IMR-90 (cell line): ENCODE measurements around the gene VRK2. TPM values are rescaled to one million over a fixed set of nuclear protein-coding genes. Genes with fewer than 3 reads are reported as not detected.

Source experiments
- ATAC-seq: fragments of 200-7000 bp; cut with Tn5 transposase; 2 replicates; pipeline ENCODE4 v1.9.1; 2020; ENCODE audit warnings: low read depth, mild to moderate bottlenecking, moderate library complexity
- BruUV-seq: library from RNA; stranded (reverse); fragments of 400-500 nt; replicated peaks from 2 replicates; lab custom pipeline; 2021; lab: Mats Ljungman, UMichigan
- CTCF ChIA-PET: fragments of 300-600 bp; formaldehyde crosslinking; extraction: SDS; loops from one replicate; lab custom pipeline; 2021; ENCODE audit warnings: antibody characterized with exemption; lab: Yijun Ruan, JAX
- POLR2A ChIA-PET: fragments of 300-600 bp; sonication (Branson Sonifier 250); formaldehyde crosslinking; loops from one replicate; lab custom pipeline; 2022; ENCODE audit warnings: antibody characterized with exemption; ENCODE audit not compliant: unreplicated experiment; lab: Charles Lee
- DNase-seq: peaks from one replicate; pipeline ENCODE4 v3.0.0; 2013
- H2AFZ ChIP-seq: replicated peaks from 2 replicates; pipeline ENCODE3; 2013; ENCODE audit warnings: low read length, mild to moderate bottlenecking; ENCODE audit not compliant: poor library complexity
- H2AK5ac ChIP-seq: 2 replicates; pipeline ENCODE4 v1.6.1; 2013; ENCODE audit warnings: low read depth, low read length, inconsistent platforms
- H2AK9ac ChIP-seq: replicated peaks from 2 replicates; pipeline ENCODE3; 2013; ENCODE audit warnings: mild to moderate bottlenecking, low read depth, low read length, moderate library complexity; ENCODE audit not compliant: poor library complexity
- H2BK120ac ChIP-seq: 2 replicates; pipeline ENCODE4 v1.6.1; 2013; ENCODE audit warnings: low read depth, low read length, inconsistent platforms
- H2BK15ac ChIP-seq: 3 replicates; pipeline ENCODE4 v1.6.1; 2013; ENCODE audit warnings: low read depth, low read length, inconsistent platforms
- H2BK20ac ChIP-seq: 2 replicates; pipeline ENCODE4 v1.6.1; 2013; ENCODE audit warnings: low read depth, mild to moderate bottlenecking, inconsistent platforms, low read length, moderate library complexity
- H2BK5ac ChIP-seq: 2 replicates; pipeline ENCODE4 v1.6.1; 2013; ENCODE audit warnings: mild to moderate bottlenecking, low read depth, low read length, inconsistent platforms; ENCODE audit not compliant: poor library complexity, severe bottlenecking
- H3K14ac ChIP-seq: replicated peaks from 2 replicates; pipeline ENCODE4 v1.6.1; 2013; ENCODE audit warnings: low read depth, low read length, inconsistent platforms
- H3K18ac ChIP-seq: 2 replicates; pipeline ENCODE4 v1.6.1; 2013; ENCODE audit warnings: low read depth, low read length, control low read depth
- H3K23ac ChIP-seq: 2 replicates; pipeline ENCODE4 v1.6.1; 2013; ENCODE audit warnings: low read depth, low read length, inconsistent platforms
- H3K27ac ChIP-seq: 2 replicates; pipeline ENCODE4 v1.5.1; 2013; ENCODE audit warnings: mild to moderate bottlenecking, control low read depth, low read length; ENCODE audit not compliant: insufficient read depth
- H3K27me3 ChIP-seq: 2 replicates; pipeline ENCODE4 v1.6.1; 2013; ENCODE audit warnings: low read length; ENCODE audit not compliant: control insufficient read depth, insufficient read depth
- H3K36me3 ChIP-seq: 2 replicates; pipeline ENCODE4 v1.6.1; 2013; ENCODE audit warnings: low read length, mixed read lengths; ENCODE audit not compliant: control insufficient read depth, insufficient read depth
- H3K4ac ChIP-seq: 2 replicates; pipeline ENCODE4 v1.6.1; 2013; ENCODE audit warnings: low read depth, low read length, inconsistent platforms
- H3K4me1 ChIP-seq: 2 replicates; pipeline ENCODE4 v1.6.1; 2013; ENCODE audit warnings: low read length, mixed read lengths; ENCODE audit not compliant: control insufficient read depth, insufficient read depth
- H3K4me2 ChIP-seq: 2 replicates; pipeline ENCODE4 v1.6.1; 2013; ENCODE audit warnings: low read depth, mild to moderate bottlenecking, control low read depth, low read length, moderate library complexity
- H3K4me3 ChIP-seq: 2 replicates; pipeline ENCODE4 v1.5.1; 2013; ENCODE audit warnings: low read depth, mild to moderate bottlenecking, control low read depth, low read length, moderate library complexity; ENCODE audit not compliant: insufficient read depth
- H3K56ac ChIP-seq: 2 replicates; pipeline ENCODE4 v1.6.1; 2013; ENCODE audit warnings: low read length, inconsistent platforms; ENCODE audit not compliant: insufficient read depth; ENCODE audit errors: extremely low read depth
- H3K79me1 ChIP-seq, 2 experiments: 2 replicates each; pipeline ENCODE4 v1.6.1; 2013; ENCODE audit warnings: low read length in 2 of 2, inconsistent platforms in 1 of 2, low read depth in 1 of 2
- H3K9ac ChIP-seq: 2 replicates; pipeline ENCODE4 v1.6.1; 2013; ENCODE audit warnings: low read depth, low read length, control low read depth
- H3K9me1 ChIP-seq: 2 replicates; pipeline ENCODE4 v1.6.1; 2013; ENCODE audit warnings: low read length, inconsistent platforms; ENCODE audit not compliant: insufficient read depth
- H3K9me3 ChIP-seq: 2 replicates; pipeline ENCODE4 v1.6.1; 2013; ENCODE audit warnings: low read length; ENCODE audit not compliant: control insufficient read depth, insufficient read depth
- H4K20me1 ChIP-seq: 2 replicates; pipeline ENCODE4 v1.6.1; 2013; ENCODE audit warnings: low read length, inconsistent platforms; ENCODE audit not compliant: insufficient read depth
- H4K5ac ChIP-seq: 2 replicates; pipeline ENCODE4 v1.6.1; 2013; ENCODE audit warnings: mild to moderate bottlenecking, low read depth, low read length, control low read depth
- H4K8ac ChIP-seq, 2 experiments: 2 replicates each; pipeline ENCODE4 v1.6.1; 2013; ENCODE audit warnings: low read depth in 2 of 2, low read length in 2 of 2, control low read depth in 1 of 2, inconsistent platforms in 1 of 2
- H4K91ac ChIP-seq: 2 replicates; pipeline ENCODE4 v1.6.1; 2013; ENCODE audit warnings: low read depth, low read length, inconsistent platforms; ENCODE audit not compliant: insufficient read depth
- BHLHE40 ChIP-seq: fragments of 150-350 bp; IDR thresholded peaks from 2 replicates; pipeline ENCODE4 v1.6.1; 2016; ENCODE audit warnings: mild to moderate bottlenecking, low read depth, low read length
- CHD1 ChIP-seq: IDR thresholded peaks from 2 replicates; pipeline ENCODE4 v1.6.1; 2012; ENCODE audit warnings: low read depth, low read length, improper control_type of control experiment
- ELK1 ChIP-seq: fragments of 150-350 bp; IDR thresholded peaks from 2 replicates; pipeline ENCODE4 v1.6.1; 2016; ENCODE audit warnings: low read depth, mild to moderate bottlenecking, low read length, moderate library complexity, borderline replicate concordance
- FOS ChIP-seq: fragments of 150-350 bp; IDR thresholded peaks from 2 replicates; pipeline ENCODE4 v1.6.1; 2016; ENCODE audit warnings: low read depth, low read length
- MAFK ChIP-seq: IDR thresholded peaks from 2 replicates; pipeline ENCODE4 v1.6.1; 2012; ENCODE audit warnings: low read depth, low read length, improper control_type of control experiment
- MAZ ChIP-seq: IDR thresholded peaks from 2 replicates; pipeline ENCODE4 v1.6.1; 2012; ENCODE audit warnings: low read depth, mild to moderate bottlenecking, low read length, improper control_type of control experiment, moderate library complexity, borderline replicate concordance
- NFE2L2 ChIP-seq: fragments of 150-350 bp; IDR thresholded peaks from 2 replicates; pipeline ENCODE4 v1.6.1; 2016; ENCODE audit warnings: low read depth, mild to moderate bottlenecking, low read length
- POLR2A ChIP-seq: IDR thresholded peaks from 2 replicates; pipeline ENCODE4 v1.6.1; 2012; ENCODE audit warnings: mild to moderate bottlenecking, low read depth, low read length
- RAD21 ChIP-seq: IDR thresholded peaks from 2 replicates; pipeline ENCODE4 v1.6.1; 2012; ENCODE audit warnings: low read length, improper control_type of control experiment
- SMC3 ChIP-seq: fragments of 150-350 bp; IDR thresholded peaks from 2 replicates; pipeline ENCODE4 v1.6.1; 2016; ENCODE audit warnings: low read depth, mild to moderate bottlenecking, antibody characterized with exemption, low read length, moderate library complexity
- USF2 ChIP-seq: fragments of 150-350 bp; IDR thresholded peaks from 2 replicates; pipeline ENCODE4 v1.6.1; 2017; ENCODE audit warnings: mild to moderate bottlenecking, antibody characterized with exemption, low read length, low read depth
- WGBS, 2 experiments: methylation state at CpG; one replicate each; pipeline versions ENCODE4 v1.1.5 to v1.1.7; 2013; ENCODE audit warnings: missing lambda C conversion rate in 2 of 2; ENCODE audit not compliant: insufficient read length in 1 of 2; ENCODE audit errors: extremely low coverage in 2 of 2; 5-methylcytosine and 5-hydroxymethylcytosine counted together
- dilution Hi-C: fragments of 300-500 bp; cut with HindIII; formaldehyde crosslinking; loops from one replicate; pipeline ENCODE4 v1.14.3; 2018; ENCODE audit warnings: low sequenced_read_pairs; ENCODE audit not compliant: unreplicated experiment
- in situ Hi-C: fragments of 300-500 bp; cut with MboI; formaldehyde crosslinking; loops from 3 replicates; pipeline ENCODE4 v1.14.3; 2019; ENCODE audit warnings: low sequenced_read_pairs, inconsistent platforms, mixed read lengths
- intact Hi-C: fragments of 100-400 bp; cut with micrococcal nuclease; formaldehyde crosslinking; loops from 2 replicates; pipeline ENCODE4 v1.10.0; 2022
- polyA plus RNA-seq, 3 experiments: library from polyadenylated mRNA; depleted of rRNA; stranded (reverse); fragments of >200 nt; gene quantifications; 2 replicates each; pipeline ENCODE4 v1.2.3, GENCODE V29; 2012; ENCODE audit warnings: low replicate concordance in 1 of 3
- total RNA-seq: library from RNA; depleted of rRNA; stranded (reverse); fragments of >200 nt; gene quantifications from 2 replicates; pipeline ENCODE4 v1.2.3, GENCODE V29; 2012

VRK2 gene
- total and polyA plus RNA-seq, 2 of the 4 experiments (the other 2 are of a cell fraction): 12.2 to 22.8 TPM

DNA sequence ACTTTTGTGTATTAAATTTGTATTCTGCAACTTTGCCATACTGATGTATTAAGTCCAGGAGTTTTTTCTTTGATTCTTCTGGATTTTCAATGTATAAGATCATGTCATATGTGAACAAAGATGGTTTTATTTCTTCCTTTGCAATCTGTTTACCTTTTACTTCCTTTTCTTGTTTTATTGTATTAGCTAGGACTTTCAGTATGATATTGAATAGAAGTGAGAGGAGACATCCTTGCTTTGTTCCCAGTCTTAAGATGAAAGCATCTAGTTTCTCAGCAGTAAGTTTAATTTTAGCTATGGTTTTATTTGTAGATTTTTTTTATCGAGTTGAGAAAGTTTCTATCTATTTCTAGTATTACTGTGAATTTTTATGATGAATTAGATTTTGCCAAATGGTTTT lies 25.5 kb downstream of the VRK2 start:
- Histone ChIP-seq H3K36me3 (no peaks in the 10 kb centered on the region; the same call in 1 of the 2 replicates), H3K27me3 (no peaks in the 10 kb centered on the region), H3K14ac (no peak overlapping the region), H2BK120ac (no peak overlapping the region), H2AK5ac (no peak overlapping the region), H3K79me1 (peaks cover 8 to 22% of the 10 kb centered on the region in 2 experiments; a peak in 3 of 4 replicates), H3K4me2 (no peak overlapping the region), H4K20me1 (no peaks in the 10 kb centered on the region), H3K27ac (no peak overlapping the region), H4K5ac (no peak overlapping the region), H3K9me3 (no peaks in the 10 kb centered on the region), H2BK5ac (no peak overlapping the region), H3K9me1 (0 out of 2 replicates have a peak, but pooled peaks cover 3% of the 10 kb centered on the region), H2BK15ac (no peak overlapping the region), H4K91ac (no peak overlapping the region), H3K4me3 (no peak overlapping the region), H3K4me1 (no peaks in the 10 kb centered on the region), H3K18ac (no peak overlapping the region), H3K56ac (no peak overlapping the region), H2AK9ac (no peak overlapping the region), H2AFZ (no peak overlapping the region), H3K4ac (no peak overlapping the region), H4K8ac (no peak overlapping the region), H3K23ac (no peak overlapping the region), H3K9ac (no peak overlapping the region), H2BK20ac (no peak overlapping the region)
- ATAC-seq: no peak
- TF ChIP-seq BHLHE40 (no peak), MAZ (no peak), ELK1 (no peak), FOS (no peak), POLR2A (no peak), NFE2L2 (no peak), CHD1 (no peak), RAD21 (no peak), MAFK (no peak), USF2 (no peak), SMC3 (no peak)
- in situ Hi-C loops: no loop called here
- dilution Hi-C loops: no loop called here
- ChIA-PET POLR2A (no interaction called here), CTCF (no interaction called here)
- intact Hi-C loops: loop anchor here (2.0 kb wide), 1 partner anchor 17 kb away; no protein-coding TSS in a partner anchor
- BruUV-seq: no TSS peak
- no CpG with 5 or more reads among the region's 1 CpG for WGBS, 2 experiments
- no peak for DNase-seq
